GM12878 (cell line): ENCODE measurements around the gene LCE6A. TPM values are rescaled to one million over a fixed set of nuclear protein-coding genes. Genes with fewer than 3 reads are reported as not detected.

Source experiments
- ATAC-seq: fragments of 200-7000 bp; cut with Tn5 transposase; 3 replicates; pipeline ENCODE4 v1.9.1; 2020; ENCODE audit warnings: mild to moderate bottlenecking, moderate library complexity
- BruUV-seq: library from RNA; stranded (reverse); fragments of 400-500 nt; replicated peaks from 2 replicates; lab custom pipeline; 2021; lab: Mats Ljungman, UMichigan
- CTCF ChIA-PET: fragments of 300-600 bp; sonication (Branson Sonifier 250); formaldehyde crosslinking; extraction: SDS; loops from one replicate; lab custom pipeline; 2021; ENCODE audit warnings: inconsistent platforms; lab: Yijun Ruan, JAX
- POLR2A ChIA-PET: fragments of 350-600 bp; formaldehyde crosslinking; extraction: SDS; loops from one replicate; lab custom pipeline; 2021; ENCODE audit warnings: inconsistent platforms; lab: Charles Lee
- RAD21 ChIA-PET: fragments of 300-600 bp; sonication (Branson Sonifier 250); formaldehyde crosslinking; loops from one replicate; lab custom pipeline; 2023; ENCODE audit warnings: antibody characterized with exemption; ENCODE audit not compliant: unreplicated experiment; lab: Charles Lee
- SMC1A ChIA-PET: fragments of 300-600 bp; sonication (Branson Sonifier 250); formaldehyde crosslinking; loops from one replicate; lab custom pipeline; 2023; ENCODE audit not compliant: unreplicated experiment, uncharacterized antibody; lab: Charles Lee
- DNase-seq: peaks from one replicate; pipeline ENCODE4 v3.0.0-alpha.2; 2011; ENCODE audit warnings: low read depth, low spot score
- FAIRE-seq: peaks from 3 replicates; lab custom pipeline; 2011; peaks lifted over from hg19 to GRCh38; lab: Jason Lieb, UNC
- H2AFZ ChIP-seq: 2 replicates; pipeline ENCODE4 v1.6.0; 2011; ENCODE audit warnings: low read depth, low read length, control low read depth; ENCODE audit not compliant: control insufficient read depth
- H3K27ac ChIP-seq: 2 replicates; pipeline ENCODE4 v1.5.1; 2011; ENCODE audit warnings: control low read depth; ENCODE audit not compliant: control insufficient read depth, insufficient read depth
- H3K27me3 ChIP-seq, 2 experiments: replicated peaks in 1 of 2; 2 replicates each; pipeline versions ENCODE4 v1.6.0 to v1.6.1; 2011; ENCODE audit warnings: low read length in 1 of 2; ENCODE audit not compliant: control insufficient read depth in 2 of 2, insufficient read depth in 2 of 2
- H3K36me3 ChIP-seq, 2 experiments: 2 replicates each; pipeline ENCODE4 v1.5.1; 2011; ENCODE audit warnings: low read length in 1 of 2; ENCODE audit not compliant: control insufficient read depth in 2 of 2, insufficient read depth in 2 of 2
- H3K4me1 ChIP-seq: 2 replicates; pipeline ENCODE4 v1.6.1; 2011; ENCODE audit warnings: mild to moderate bottlenecking, low read length, moderate library complexity, mixed read lengths; ENCODE audit not compliant: control insufficient read depth, insufficient read depth
- H3K4me2 ChIP-seq: 2 replicates; pipeline ENCODE4 v1.6.0; 2011; ENCODE audit warnings: control low read depth; ENCODE audit not compliant: control insufficient read depth, insufficient read depth
- H3K4me3 ChIP-seq: fragments of 200-600 bp; sonication (generic); 2 replicates; pipeline ENCODE4 v1.5.1; 2016
- H3K79me2 ChIP-seq: 2 replicates; pipeline ENCODE4 v1.6.0; 2011; ENCODE audit warnings: low read length; ENCODE audit not compliant: control insufficient read depth, insufficient read depth
- H3K9ac ChIP-seq: 2 replicates; pipeline ENCODE4 v1.8.0; 2011; ENCODE audit warnings: low read length, control low read depth, mixed read lengths; ENCODE audit not compliant: control insufficient read depth, insufficient read depth
- H3K9me3 ChIP-seq: replicated peaks from 3 replicates; pipeline ENCODE4 v1.5.1; 2011; ENCODE audit warnings: mild to moderate bottlenecking, low read length; ENCODE audit not compliant: control insufficient read depth, insufficient read depth
- H4K20me1 ChIP-seq: 2 replicates; pipeline ENCODE4 v1.6.0; 2011; ENCODE audit not compliant: control insufficient read depth, insufficient read depth
- CBX3 ChIP-seq: fragments of 200-600 bp; sonication (generic); IDR thresholded peaks from 2 replicates; pipeline ENCODE4 v1.6.1; 2016; ENCODE audit warnings: low read depth, borderline replicate concordance
- CREB1 ChIP-seq: IDR thresholded peaks from 2 replicates; pipeline ENCODE4 v1.6.1; 2012; ENCODE audit warnings: low read depth, mild to moderate bottlenecking, inconsistent platforms
- EP300 ChIP-seq, 2 experiments: fragments of 150-350 bp in 1 of 2; IDR thresholded peaks; 2 replicates each; pipeline ENCODE4 v1.6.1; 2011 to 2012; ENCODE audit warnings: low read depth in 2 of 2, low read length in 2 of 2, borderline replicate concordance in 1 of 2, improper control_type of control experiment in 1 of 2, inconsistent platforms in 1 of 2; ENCODE audit not compliant: control insufficient read depth in 1 of 2
- ESRRA ChIP-seq: IDR thresholded peaks from 2 replicates; pipeline ENCODE4 v1.6.1; 2012; ENCODE audit warnings: mild to moderate bottlenecking, low read length, improper control_type of control experiment
- IKZF1 ChIP-seq: fragments of 450-650 bp; conservative IDR thresholded peaks from 2 replicates; pipeline ENCODE4 v1.6.1; 2017; ENCODE audit warnings: antibody characterized with exemption, mild to moderate bottlenecking
- JUNB ChIP-seq: IDR thresholded peaks from 2 replicates; pipeline ENCODE4 v1.6.1; 2016; ENCODE audit warnings: antibody characterized with exemption, mild to moderate bottlenecking
- MTA3 ChIP-seq: IDR thresholded peaks from 2 replicates; pipeline ENCODE4 v1.6.1; 2012; ENCODE audit warnings: low read length, inconsistent platforms, borderline replicate concordance
- NR2F1 ChIP-seq: fragments of 450-650 bp; conservative IDR thresholded peaks from 2 replicates; pipeline ENCODE4 v1.6.1; 2017; ENCODE audit warnings: mild to moderate bottlenecking
- RUNX3 ChIP-seq: IDR thresholded peaks from 2 replicates; pipeline ENCODE4 v1.6.1; 2012; ENCODE audit warnings: low read length, inconsistent platforms
- STAT3 ChIP-seq: IDR thresholded peaks from 2 replicates; pipeline ENCODE4 v1.6.1; 2011; ENCODE audit warnings: low read depth, low read length, improper control_type of control experiment
- SUZ12 ChIP-seq: fragments of 200-600 bp; sonication (generic); IDR thresholded peaks from one replicate; pipeline ENCODE4 v1.6.1; 2018; ENCODE audit warnings: antibody characterized with exemption, mild to moderate bottlenecking; ENCODE audit not compliant: unreplicated experiment
- WGBS: methylation state at CpG from one replicate; pipeline ENCODE4 v1.1.6; 2016; ENCODE audit warnings: low lambda C conversion rate; ENCODE audit not compliant: insufficient replicate concordance, insufficient coverage; ENCODE audit errors: missing lambda C conversion rate; 5-methylcytosine and 5-hydroxymethylcytosine counted together
- in situ Hi-C: fragments of 300-500 bp; cut with MboI; formaldehyde crosslinking; loops from 9 replicates; pipeline ENCODE4 v1.14.3; 2018; ENCODE audit warnings: mixed read lengths
- intact Hi-C: fragments of 100-400 bp; cut with micrococcal nuclease; formaldehyde crosslinking; loops from one replicate; pipeline ENCODE4 v1.14.2; 2022; ENCODE audit not compliant: unreplicated experiment
- polyA plus RNA-seq, 11 experiments: library from polyadenylated mRNA; depleted of rRNA in 4 of 11; unstranded in 6 of 11; stranded (reverse) in 5 of 11; fragments of >200 nt; fragmentation: Nextera tagmentation in 4 of 11; fragmentation: Illumina TruSeq in 1 of 11; extraction: Ambion mirVana in 4 of 11; extraction: Trizol in 1 of 11; gene quantifications; 1 replicate in 1 of 11; 2 replicates in 10 of 11; pipeline versions ENCODE4 v1.2.1 to v1.2.3, GENCODE V29; 2011 to 2016; ENCODE audit warnings: inconsistent platforms in 2 of 11, missing spikeins in 2 of 11, low read depth in 1 of 11
- total RNA-seq, 4 experiments: library from RNA; depleted of rRNA in 3 of 4; stranded (reverse); fragments of >200 nt in 3 of 4; fragmentation: Illumina TruSeq in 1 of 4; extraction: Trizol in 1 of 4; gene quantifications; 2 replicates each; pipeline versions ENCODE4 v1.2.1 to v1.2.3, GENCODE V29; 2013 to 2021
- TF ChIP-seq, protein P1 (sequence below): fragments of 450-650 bp; IDR thresholded peaks from 2 replicates; pipeline ENCODE4 v1.6.1; 2016; ENCODE audit warnings: mild to moderate bottlenecking
- TF ChIP-seq, protein P2 (sequence below): IDR thresholded peaks from 2 replicates; pipeline ENCODE4 v1.6.1; 2011; ENCODE audit warnings: borderline replicate concordance, low read depth, mild to moderate bottlenecking, moderate library complexity, low read length; ENCODE audit not compliant: insufficient read depth, poor library complexity, severe bottlenecking

The LCE6A gene
- total and polyA plus RNA-seq, 10 of the 15 experiments (the other 5 are each of a cell fraction or from before 2014, with no cell fraction given): 0.45 TPM; not detected in 9

DNA sequence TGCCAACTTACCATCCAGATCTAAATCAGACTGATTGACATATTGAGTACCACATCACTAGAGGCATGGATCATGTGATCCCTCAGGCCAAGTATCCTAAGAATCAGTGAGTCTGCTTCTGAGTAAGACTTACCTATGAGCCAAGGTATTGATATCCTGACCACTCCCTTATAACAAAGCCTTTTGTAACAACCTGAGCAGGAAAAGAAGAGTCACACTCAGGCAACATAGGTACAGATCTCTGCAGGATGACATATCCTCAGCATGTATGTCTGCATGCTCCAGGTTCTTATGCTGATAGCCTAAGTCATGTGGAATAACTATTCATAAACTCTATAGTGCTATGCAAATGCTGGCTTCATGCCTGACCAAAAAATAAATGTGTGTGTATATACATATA is 17.7 kb upstream of the LCE6A start (continued):
- TF ChIP-seq, protein P1, sequence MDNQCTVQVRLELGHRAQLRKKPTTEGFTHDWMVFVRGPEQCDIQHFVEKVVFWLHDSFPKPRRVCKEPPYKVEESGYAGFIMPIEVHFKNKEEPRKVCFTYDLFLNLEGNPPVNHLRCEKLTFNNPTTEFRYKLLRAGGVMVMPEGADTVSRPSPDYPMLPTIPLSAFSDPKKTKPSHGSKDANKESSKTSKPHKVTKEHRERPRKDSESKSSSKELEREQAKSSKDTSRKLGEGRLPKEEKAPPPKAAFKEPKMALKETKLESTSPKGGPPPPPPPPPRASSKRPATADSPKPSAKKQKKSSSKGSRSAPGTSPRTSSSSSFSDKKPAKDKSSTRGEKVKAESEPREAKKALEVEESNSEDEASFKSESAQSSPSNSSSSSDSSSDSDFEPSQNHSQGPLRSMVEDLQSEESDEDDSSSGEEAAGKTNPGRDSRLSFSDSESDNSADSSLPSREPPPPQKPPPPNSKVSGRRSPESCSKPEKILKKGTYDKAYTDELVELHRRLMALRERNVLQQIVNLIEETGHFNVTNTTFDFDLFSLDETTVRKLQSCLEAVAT: no peak

DNA sequence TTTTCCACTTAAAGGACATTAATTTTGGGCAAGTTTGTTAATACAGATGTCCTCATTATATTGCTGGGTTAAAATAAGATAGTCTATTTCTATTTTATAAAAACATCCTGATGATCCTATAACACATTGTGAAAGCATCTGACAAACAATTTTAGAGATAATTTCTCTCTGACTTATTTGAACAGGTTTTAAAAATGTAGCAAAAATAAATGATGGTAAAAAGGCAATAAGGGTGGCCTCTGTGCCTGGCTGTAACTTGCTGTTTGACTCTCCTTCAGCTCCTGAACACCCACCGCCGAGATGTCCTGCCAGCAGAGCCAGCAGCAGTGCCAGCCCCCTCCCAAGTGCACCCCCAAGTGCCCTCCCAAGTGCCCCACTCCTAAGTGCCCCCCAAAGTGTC is 15.5 kb upstream of the LCE6A start, which contains the start of gene LCE1A:
LCE1A (plus strand) TSS at position 301 of the 400 bp plus-strand sequence; CDS start at position 301, 0 bp downstream.
- no peak within 1 kb of the TSS for H3K4me2 ChIP-seq
- ChIA-PET POLR2A (no interaction called here), RAD21 (no interaction called here), SMC1A (no interaction called here), CTCF (interaction anchor here (0.6 kb wide), 1 partner anchor 138 kb away, joined by 3 read pairs; no protein-coding TSS in a partner anchor)
- H3K27ac ChIP-seq: no peak within 1 kb of the TSS
- ATAC-seq (no peak), FAIRE-seq (no peak), DNase-seq (no peak)
- H3K9ac ChIP-seq: no peak within 1 kb of the TSS
- in situ Hi-C loops: no loop called here
- TF ChIP-seq EP300 (IDR thresholded peaks at IDR 0.05; ENCODE audit: borderline replicate concordance in 1 of 2, control insufficient read depth in 1 of 2, low read depth in 2 of 2, low read length in 2 of 2): no peak
- no peak for TF ChIP-seq CREB1
- TF ChIP-seq, protein P2, sequence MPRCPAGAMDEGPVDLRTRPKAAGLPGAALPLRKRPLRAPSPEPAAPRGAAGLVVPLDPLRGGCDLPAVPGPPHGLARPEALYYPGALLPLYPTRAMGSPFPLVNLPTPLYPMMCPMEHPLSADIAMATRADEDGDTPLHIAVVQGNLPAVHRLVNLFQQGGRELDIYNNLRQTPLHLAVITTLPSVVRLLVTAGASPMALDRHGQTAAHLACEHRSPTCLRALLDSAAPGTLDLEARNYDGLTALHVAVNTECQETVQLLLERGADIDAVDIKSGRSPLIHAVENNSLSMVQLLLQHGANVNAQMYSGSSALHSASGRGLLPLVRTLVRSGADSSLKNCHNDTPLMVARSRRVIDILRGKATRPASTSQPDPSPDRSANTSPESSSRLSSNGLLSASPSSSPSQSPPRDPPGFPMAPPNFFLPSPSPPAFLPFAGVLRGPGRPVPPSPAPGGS: no peak
- TF ChIP-seq NR2F1: no peak
- TF ChIP-seq IKZF1: no peak
- TF ChIP-seq MTA3: no peak
- no peak for TF ChIP-seq SUZ12
- TF ChIP-seq STAT3: no peak
- TF ChIP-seq ESRRA: no peak
- TF ChIP-seq JUNB: no peak
- no peak for TF ChIP-seq CBX3
- no peak for TF ChIP-seq RUNX3
- H3K4me1 ChIP-seq: no peaks in the 10 kb centered on the region
- intact Hi-C loops: no loop called here
- H2AFZ ChIP-seq: no peak within 1 kb of the TSS
- H3K79me2 ChIP-seq: no peaks in the 10 kb centered on the region
- H3K27me3 ChIP-seq: no peaks in the 10 kb centered on the region
- no TSS peak for BruUV-seq
- WGBS: 3% methylated on average over 2 of the region's 2 CpGs
- no peaks in the 10 kb centered on the region for H3K9me3 ChIP-seq
- no peaks in the 10 kb centered on the region for H4K20me1 ChIP-seq
- no peaks in the 10 kb centered on the region for H3K36me3 ChIP-seq
- H3K4me3 ChIP-seq: no peak within 1 kb of the TSS
